Memory B cell (primary cell): ENCODE data around the gene ALDH3B1.

Source experiments
- ATAC-seq: fragments of 150-1000 bp; cut with Tn5 transposase; 2 replicates; pipeline ENCODE4 v1.10.0; 2021; ENCODE audit warnings: low read depth, mild to moderate bottlenecking, moderate library complexity
- DNase-seq, 2 donors: peaks; one replicate each; pipeline ENCODE4 v3.0.0; 2022; ENCODE audit warnings: low spot score in 2 of 2
- H3K27ac Mint-ChIP-seq: one replicate; pipeline ENCODE4 v1.8.0; 2022; ENCODE audit warnings: mild to moderate bottlenecking, moderate library complexity, mixed read lengths
- H3K27me3 Mint-ChIP-seq: one replicate; pipeline ENCODE4 v1.8.0; 2022; ENCODE audit warnings: mixed read lengths
- H3K36me3 Mint-ChIP-seq: one replicate; pipeline ENCODE4 v1.8.0; 2022; ENCODE audit warnings: mild to moderate bottlenecking, mixed read lengths
- H3K4me1 Mint-ChIP-seq: one replicate; pipeline ENCODE4 v1.8.0; 2022; ENCODE audit warnings: mixed read lengths
- H3K4me3 Mint-ChIP-seq: one replicate; pipeline ENCODE4 v1.8.0; 2022; ENCODE audit warnings: mild to moderate bottlenecking, moderate library complexity, mixed read lengths
- H3K9me3 Mint-ChIP-seq: one replicate; pipeline ENCODE4 v1.8.0; 2022; ENCODE audit warnings: mixed read lengths

The ALDH3B1 gene

DNA sequence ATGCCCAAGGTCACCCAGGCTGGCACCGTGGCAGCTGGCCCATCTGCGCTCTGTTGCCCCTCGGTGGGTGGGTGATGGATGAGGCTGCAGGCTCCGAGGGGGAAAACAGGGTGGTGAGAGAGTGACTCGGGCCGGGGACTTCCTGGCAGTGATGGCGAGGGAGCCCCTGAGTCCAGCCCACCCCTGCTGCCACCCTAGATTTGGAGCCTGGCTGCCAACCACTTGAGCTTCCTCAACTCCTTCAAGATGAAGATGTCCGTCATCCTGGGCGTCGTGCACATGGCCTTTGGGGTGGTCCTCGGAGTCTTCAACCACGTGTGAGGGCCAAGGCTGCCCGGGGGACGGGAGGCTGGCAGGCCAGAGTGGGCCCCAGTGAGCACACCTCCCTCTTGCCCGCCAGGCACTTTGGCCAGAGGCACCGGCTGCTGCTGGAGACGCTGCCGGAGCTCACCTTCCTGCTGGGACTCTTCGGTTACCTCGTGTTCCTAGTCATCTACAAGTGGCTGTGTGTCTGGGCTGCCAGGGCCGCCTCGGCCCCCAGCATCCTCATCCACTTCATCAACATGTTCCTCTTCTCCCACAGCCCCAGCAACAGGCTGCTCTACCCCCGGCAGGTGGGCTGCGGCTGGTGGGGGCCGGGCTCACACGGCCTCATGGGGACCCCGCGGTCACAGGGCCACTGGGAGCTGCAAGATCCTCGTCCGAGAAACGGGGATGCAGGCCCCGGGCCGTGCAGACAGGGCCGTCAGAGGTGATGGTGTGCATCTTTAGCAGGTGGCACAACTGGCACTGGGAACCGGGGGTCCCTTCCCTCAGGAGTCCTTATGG, 38.8 kb downstream of the ALDH3B1 start:
- ATAC-seq (no peak), DNase-seq (no peak)
- H3K36me3 Mint-ChIP-seq, result peaks cover 12% of the 10 kb centered on the region
- H3K4me1 Mint-ChIP-seq, result no peaks in the 10 kb centered on the region
- H3K27ac Mint-ChIP-seq, result no peak overlapping the region
- H3K27me3 Mint-ChIP-seq, result no peaks in the 10 kb centered on the region
- H3K9me3 Mint-ChIP-seq, result no peaks in the 10 kb centered on the region
- H3K4me3 Mint-ChIP-seq, result no peak overlapping the region

DNA sequence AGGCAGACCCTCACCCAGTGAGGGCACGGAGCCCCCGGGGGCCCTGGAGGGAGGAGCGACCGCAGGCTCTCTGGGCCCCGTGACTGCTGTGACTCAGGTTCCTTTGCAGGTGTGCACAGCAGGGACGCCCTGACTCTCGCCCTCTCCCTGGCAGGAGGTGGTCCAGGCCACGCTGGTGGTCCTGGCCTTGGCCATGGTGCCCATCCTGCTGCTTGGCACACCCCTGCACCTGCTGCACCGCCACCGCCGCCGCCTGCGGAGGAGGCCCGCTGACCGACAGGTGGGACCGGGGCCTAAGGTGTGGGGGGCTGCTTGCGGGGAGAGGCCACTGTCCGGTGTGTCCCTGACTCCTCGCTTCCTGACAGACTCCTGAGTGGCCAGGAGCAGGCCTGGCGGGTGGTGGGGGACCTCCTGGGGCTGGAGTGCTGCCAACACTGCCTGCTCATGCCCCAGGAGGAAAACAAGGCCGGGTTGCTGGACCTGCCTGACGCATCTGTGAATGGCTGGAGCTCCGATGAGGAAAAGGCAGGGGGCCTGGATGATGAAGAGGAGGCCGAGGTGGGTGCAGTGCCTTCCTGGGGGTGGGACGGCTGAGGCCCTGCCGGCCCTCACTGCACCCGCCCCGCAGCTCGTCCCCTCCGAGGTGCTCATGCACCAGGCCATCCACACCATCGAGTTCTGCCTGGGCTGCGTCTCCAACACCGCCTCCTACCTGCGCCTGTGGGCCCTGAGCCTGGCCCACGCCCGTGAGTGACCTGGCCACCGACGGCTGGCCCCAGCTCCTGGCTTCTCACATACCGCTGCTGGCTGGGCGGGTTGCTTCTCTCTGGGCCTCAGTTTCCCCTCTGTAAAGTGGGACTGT, 39.6 kb downstream of the ALDH3B1 start:
- H3K9me3 Mint-ChIP-seq, result no peaks in the 10 kb centered on the region
- no peaks in the 10 kb centered on the region for H3K27me3 Mint-ChIP-seq
- DNase-seq (no peak), ATAC-seq (no peak)
- no peak overlapping the region for H3K4me3 Mint-ChIP-seq
- H3K27ac Mint-ChIP-seq, result no peak overlapping the region
- peaks cover 10% of the 10 kb centered on the region for H3K36me3 Mint-ChIP-seq
- no peaks in the 10 kb centered on the region for H3K4me1 Mint-ChIP-seq

DNA sequence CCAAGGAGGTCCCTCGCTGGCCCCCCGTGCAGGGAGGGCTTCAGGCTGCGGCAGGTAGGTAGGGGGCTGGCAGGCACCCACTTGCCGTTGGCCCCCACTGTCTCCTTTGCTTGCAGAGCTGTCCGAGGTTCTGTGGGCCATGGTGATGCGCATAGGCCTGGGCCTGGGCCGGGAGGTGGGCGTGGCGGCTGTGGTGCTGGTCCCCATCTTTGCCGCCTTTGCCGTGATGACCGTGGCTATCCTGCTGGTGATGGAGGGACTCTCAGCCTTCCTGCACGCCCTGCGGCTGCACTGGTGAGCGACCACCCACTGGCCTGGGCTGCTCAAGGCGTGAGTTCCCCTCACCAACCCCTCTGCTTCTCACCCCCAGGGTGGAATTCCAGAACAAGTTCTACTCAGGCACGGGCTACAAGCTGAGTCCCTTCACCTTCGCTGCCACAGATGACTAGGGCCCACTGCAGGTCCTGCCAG, 40.3 kb downstream of the ALDH3B1 start:
- H3K9me3 Mint-ChIP-seq, result no peaks in the 10 kb centered on the region
- H3K27ac Mint-ChIP-seq, result no peak overlapping the region
- DNase-seq (no peak), ATAC-seq (no peak)
- no peaks in the 10 kb centered on the region for H3K4me1 Mint-ChIP-seq
- peaks cover 10% of the 10 kb centered on the region for H3K36me3 Mint-ChIP-seq
- no peaks in the 10 kb centered on the region for H3K27me3 Mint-ChIP-seq
- no peak overlapping the region for H3K4me3 Mint-ChIP-seq

DNA sequence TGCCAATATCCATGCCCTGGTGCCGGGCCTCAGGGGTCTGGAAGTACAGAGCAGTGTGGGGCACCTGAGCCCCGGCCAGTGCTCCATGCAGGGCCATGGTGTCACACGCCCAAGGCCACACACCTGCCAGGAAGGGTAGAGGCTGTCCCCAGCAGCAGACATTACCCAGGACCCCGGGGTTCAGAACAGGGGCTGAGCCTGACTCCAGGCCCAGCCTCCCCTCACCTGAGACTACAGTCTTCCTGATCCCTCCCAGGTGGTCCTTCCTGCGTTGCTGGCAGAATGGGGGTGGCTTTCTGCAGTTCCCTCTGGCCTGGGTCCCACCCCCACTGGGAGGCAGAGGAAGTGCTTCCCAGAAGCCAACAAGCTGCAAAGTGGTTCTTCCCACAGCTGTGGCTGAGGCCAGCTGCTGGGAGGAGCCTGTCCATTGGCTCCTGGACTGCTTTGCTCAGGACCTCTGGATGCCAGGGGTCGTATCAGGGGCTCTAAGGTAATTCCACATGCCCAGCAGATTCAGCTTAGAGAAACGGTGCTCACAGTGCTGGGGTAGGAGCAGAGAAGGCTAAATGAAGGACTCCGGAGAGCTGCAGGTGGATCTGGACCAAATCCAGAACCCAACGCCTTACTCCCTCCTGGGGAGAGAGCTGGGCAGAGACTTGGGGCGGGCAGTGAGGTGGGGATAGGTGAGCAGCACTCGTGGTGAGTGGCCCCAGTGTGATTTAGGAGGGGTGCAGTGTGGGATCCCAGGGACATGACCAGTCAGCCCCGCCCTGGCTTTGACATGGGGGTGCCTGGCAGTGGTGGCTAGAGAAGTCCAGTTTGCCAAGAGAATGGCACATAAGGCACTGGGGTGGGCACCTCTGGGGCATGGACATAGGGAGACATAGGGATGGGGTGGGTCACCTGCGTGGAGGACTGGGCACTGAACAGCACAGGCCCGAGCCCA, 41.3 kb downstream of the ALDH3B1 start:
- H3K4me3 Mint-ChIP-seq, result no peak overlapping the region
- ATAC-seq, result no peak
- no peak for DNase-seq
- peak overlapping the region; percentile 39 for H3K27ac Mint-ChIP-seq
- H3K27me3 Mint-ChIP-seq, result no peaks in the 10 kb centered on the region
- no peaks in the 10 kb centered on the region for H3K4me1 Mint-ChIP-seq
- H3K9me3 Mint-ChIP-seq, result no peaks in the 10 kb centered on the region
- H3K36me3 Mint-ChIP-seq, result peaks cover 10% of the 10 kb centered on the region

DNA sequence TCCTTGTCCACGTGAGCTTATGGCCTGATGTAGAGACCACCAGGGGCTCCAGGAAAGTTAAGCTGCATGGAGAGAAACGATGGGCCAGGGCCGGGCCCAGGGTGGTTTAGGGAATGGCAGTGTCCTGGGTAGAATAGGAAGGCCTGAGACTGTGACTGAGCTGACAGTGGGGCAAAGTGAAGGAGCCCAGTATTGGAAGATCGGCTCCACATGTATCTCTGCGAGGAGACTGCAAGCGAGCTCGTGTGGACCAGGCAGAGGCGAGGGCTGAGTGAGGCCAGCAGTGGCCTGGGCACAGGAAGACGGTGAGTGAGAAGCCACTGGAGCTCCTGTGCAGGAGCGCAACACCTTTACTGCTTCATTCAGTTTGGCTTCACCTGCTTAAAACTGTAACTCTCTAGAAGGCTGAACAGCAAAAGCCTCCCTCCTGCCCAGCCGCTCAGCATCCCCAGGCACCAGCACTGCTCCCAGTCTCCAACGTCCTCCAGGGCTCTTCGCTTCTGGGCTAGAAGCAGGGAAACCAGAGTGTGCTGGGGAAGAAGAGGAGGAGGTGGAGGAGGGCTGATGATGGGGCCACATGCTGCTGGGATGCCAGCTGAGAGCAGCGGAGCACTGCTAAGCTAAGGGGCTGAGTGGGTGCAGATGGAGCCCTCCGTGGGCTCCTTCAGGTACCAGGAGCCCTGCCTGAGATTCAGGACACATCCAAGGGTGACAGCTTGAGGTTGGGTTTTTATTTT, 42.2 kb downstream of the ALDH3B1 start:
- Mint-ChIP-seq H3K27ac (peak overlapping the region; percentile 39), H3K4me1 (no peaks in the 10 kb centered on the region), H3K9me3 (no peaks in the 10 kb centered on the region), H3K4me3 (no peak overlapping the region), H3K36me3 (peaks cover 8% of the 10 kb centered on the region), H3K27me3 (no peaks in the 10 kb centered on the region)
- DNase-seq (no peak), ATAC-seq (no peak)

DNA sequence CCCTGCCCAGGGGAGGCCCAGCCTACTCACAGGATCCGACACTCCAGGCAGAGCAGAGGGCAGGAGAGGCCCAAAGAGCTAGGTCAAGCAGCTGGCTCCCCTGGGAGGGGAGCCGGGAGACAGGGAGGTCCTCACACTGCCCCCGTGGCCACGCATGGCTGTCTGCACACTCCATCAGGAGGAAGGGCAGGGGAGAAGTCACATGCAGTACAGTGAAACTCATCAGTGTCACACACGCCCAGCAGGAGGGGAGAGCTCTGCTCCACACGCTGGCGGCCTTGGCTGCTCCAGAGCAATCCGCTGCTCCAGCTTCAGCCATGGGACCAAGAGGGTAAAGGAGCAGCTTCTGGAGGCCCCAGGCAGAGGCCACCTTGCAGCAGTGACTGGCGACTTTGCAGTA, 43.0 kb downstream of the ALDH3B1 start:
- no peaks in the 10 kb centered on the region for H3K27me3 Mint-ChIP-seq
- H3K4me1 Mint-ChIP-seq, result no peaks in the 10 kb centered on the region
- H3K27ac Mint-ChIP-seq, result peak overlapping the region; percentile 66
- DNase-seq, result no peak
- H3K4me3 Mint-ChIP-seq, result no peak overlapping the region
- ATAC-seq, result no peak
- H3K36me3 Mint-ChIP-seq, result peaks cover 8% of the 10 kb centered on the region
- no peaks in the 10 kb centered on the region for H3K9me3 Mint-ChIP-seq

DNA sequence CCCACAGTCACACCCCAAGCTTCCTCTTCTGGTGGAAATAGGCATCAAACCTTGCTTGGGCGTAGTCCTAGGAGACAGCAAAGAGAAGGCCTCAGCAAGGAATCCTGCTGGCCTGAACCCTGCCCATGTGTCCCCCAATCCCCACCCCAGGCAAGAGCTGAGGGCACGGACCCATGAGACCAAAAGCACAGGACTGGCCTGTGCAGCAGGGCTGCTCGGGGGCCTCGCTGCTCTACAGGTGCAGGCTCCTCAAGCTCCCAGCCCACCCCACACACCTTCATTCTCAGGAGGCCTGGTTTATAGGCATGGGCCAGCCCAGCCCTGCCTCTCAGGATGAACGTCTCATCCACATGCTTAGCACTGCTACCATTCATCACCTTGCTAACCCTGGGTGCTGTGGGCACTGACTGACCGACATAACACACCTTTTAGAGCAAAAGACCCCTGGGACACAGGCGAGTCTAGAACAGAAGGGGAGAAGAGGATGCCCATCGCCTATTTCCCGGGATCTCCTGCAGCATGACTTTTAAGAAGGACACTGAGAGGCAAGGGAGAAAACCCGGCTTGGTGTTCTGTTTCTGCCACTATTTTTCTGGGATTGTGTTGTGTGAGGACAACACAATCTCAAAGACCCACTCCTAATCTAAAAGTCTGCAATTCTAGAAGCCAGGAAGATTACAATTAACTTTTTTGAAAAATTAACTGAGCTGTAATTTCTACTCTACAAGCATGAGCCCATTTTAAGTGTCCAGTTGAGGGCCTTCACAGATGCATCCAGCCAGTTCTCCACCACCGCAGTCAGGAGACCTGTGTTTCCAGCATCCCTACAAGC, 44.1 kb downstream of the ALDH3B1 start:
- DNase-seq (no peak), ATAC-seq (no peak)
- H3K4me3 Mint-ChIP-seq, result no peak overlapping the region
- no peaks in the 10 kb centered on the region for H3K9me3 Mint-ChIP-seq
- peak overlapping the region; percentile 66 for H3K27ac Mint-ChIP-seq
- H3K4me1 Mint-ChIP-seq, result no peaks in the 10 kb centered on the region
- no peaks in the 10 kb centered on the region for H3K27me3 Mint-ChIP-seq
- peaks cover 7% of the 10 kb centered on the region for H3K36me3 Mint-ChIP-seq

DNA sequence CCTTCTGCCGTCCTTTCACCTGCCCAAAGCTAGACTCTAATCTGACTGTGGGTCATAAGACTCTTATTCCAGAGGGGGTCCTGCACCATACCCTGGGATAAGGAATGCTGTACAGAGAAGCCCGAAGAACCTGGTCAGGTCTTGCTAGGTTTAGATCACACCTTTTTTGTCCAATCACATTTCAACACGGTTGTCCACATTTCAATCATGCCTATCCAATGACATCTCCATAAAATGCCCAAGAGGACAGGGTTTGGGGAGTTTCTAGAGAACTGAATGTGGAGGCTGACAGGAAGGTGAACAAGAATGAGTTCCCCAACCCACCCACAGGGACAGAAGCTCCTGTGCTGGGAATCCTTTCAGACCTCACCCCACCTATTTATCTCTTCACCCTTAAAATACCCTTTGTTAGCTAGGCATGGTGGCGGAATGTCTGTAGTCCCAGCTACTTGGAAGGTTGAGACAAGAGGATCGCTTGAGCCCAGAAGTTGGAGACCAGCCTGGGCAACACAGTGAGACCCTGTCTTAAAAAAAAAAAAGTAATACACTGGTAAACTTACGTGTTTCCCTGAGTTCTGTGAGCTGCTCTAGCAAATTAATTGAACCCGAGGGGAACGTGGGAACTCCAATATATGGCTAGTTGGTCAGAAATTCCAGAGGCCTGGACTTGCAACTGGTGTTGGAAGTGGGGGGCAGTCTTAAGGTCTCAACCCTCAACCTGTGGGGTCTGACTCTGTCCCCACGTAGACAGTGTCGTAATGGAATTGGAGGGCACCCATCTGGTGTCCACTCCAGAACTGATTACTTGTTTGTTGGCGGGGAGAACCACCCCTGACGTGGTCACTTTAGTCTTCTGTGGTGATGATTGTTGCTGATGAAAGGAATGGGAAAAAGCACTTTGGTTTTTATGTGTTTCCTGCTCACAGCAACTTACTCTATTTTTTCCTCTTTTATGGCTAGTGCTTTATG, 46.5 kb downstream of the ALDH3B1 start:
- no peaks in the 10 kb centered on the region for H3K9me3 Mint-ChIP-seq
- peaks cover 8% of the 10 kb centered on the region for H3K36me3 Mint-ChIP-seq
- H3K27ac Mint-ChIP-seq, result peak overlapping the region; percentile 41
- no peaks in the 10 kb centered on the region for H3K4me1 Mint-ChIP-seq
- ATAC-seq (no peak), DNase-seq (no peak)
- no peaks in the 10 kb centered on the region for H3K27me3 Mint-ChIP-seq
- no peak overlapping the region for H3K4me3 Mint-ChIP-seq

DNA sequence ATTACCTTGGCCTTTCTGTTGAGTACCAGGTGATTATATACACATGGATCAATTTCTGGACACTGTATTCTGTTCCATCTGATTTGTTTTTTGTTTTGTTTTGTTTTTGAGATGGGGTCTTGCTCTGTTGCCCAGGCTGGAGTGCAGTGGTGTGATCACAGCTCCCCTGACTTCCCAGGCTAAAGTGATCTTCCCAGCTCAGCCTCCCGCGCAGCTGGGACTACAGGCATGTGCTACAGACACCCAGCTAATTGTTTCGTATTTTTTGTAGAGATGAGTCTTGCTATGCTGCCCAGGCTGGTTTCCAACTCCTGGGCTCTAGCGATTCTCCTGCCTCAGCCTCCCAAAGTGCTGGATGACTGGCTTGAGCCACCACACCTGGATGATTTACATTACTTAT, 47.7 kb downstream of the ALDH3B1 start:
- Mint-ChIP-seq H3K36me3 (peaks cover 10% of the 10 kb centered on the region), H3K9me3 (no peaks in the 10 kb centered on the region), H3K4me1 (no peaks in the 10 kb centered on the region), H3K27me3 (no peaks in the 10 kb centered on the region), H3K27ac (no peak overlapping the region), H3K4me3 (no peak overlapping the region)
- ATAC-seq (no peak), DNase-seq (no peak)

DNA sequence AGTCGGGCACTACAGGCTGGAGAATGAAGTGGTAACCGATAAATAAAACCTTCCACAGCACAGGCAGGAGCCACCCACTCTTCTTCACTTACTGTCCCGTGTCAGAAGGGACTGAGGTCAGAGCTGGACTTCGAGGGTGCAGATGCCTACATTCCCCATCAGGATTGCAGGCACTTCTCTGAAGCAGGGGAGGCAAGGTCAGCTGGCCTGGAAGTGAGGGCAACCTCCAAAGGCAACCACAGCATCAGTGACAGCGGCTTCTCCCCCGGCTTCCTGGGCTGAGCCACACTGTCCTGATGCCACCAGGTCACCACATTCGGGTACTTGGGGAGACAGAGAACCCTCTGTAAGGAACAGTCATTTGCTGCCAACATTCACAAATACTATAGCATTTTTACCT, 51.4 kb downstream of the ALDH3B1 start:
- ATAC-seq (no peak), DNase-seq (no peak)
- no peak overlapping the region for H3K27ac Mint-ChIP-seq
- H3K4me1 Mint-ChIP-seq, result no peaks in the 10 kb centered on the region
- H3K36me3 Mint-ChIP-seq, result peaks cover 19% of the 10 kb centered on the region
- no peaks in the 10 kb centered on the region for H3K9me3 Mint-ChIP-seq
- H3K27me3 Mint-ChIP-seq, result no peaks in the 10 kb centered on the region
- no peak overlapping the region for H3K4me3 Mint-ChIP-seq

DNA sequence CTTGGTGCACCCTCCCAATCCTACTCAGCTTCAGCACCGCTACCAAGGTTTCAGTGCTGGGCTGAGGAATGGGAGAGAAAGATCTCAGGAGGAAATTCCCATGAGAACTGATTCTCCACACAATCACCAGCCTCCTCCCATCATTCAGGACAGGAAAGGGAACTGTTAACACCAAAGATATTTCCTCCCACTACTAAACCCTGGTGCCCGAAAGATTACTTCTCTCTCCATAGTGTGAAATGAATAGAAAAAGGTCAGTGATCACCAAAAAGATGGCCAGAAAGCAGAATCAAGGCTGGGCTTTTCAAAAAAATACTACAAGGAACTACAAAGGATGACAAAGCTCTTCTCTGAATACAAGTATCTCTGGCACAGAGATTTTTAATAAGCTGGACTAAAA, 54.8 kb downstream of the ALDH3B1 start:
- Mint-ChIP-seq H3K36me3 (peaks cover 37% of the 10 kb centered on the region), H3K4me1 (no peaks in the 10 kb centered on the region)

DNA sequence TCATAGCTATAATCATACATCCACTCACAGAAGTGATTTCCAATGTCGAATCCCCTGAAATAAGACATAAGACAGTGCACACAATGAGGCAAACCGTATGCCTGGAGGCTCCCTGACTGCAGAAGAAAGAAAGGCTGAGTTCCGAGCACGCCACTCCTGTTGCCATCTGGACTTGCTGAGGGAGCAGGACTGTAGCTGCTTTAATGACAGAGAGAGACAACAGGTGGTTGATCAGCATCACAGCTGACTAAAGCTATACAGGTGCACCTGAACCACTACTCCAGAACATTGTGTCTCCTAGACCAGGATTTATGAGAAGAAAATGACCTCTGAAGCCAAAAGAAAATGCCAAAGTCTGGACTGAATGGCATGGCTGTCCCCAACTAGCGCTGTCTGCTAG, 55.7 kb downstream of the ALDH3B1 start:
- Mint-ChIP-seq H3K4me1 (no peaks in the 10 kb centered on the region), H3K27ac (no peak overlapping the region), H3K4me3 (no peak overlapping the region), H3K36me3 (peaks cover 35% of the 10 kb centered on the region), H3K27me3 (no peaks in the 10 kb centered on the region), H3K9me3 (no peaks in the 10 kb centered on the region)
- no peak for DNase-seq
- ATAC-seq, result no peak

More for the DNA sequence above, 54.8 kb downstream of the ALDH3B1 start:
- Mint-ChIP-seq H3K9me3 (no peaks in the 10 kb centered on the region), H3K4me3 (no peak overlapping the region), H3K27me3 (no peaks in the 10 kb centered on the region), H3K27ac (no peak overlapping the region)
- ATAC-seq, result no peak
- no peak for DNase-seq
